Sigmoid colon (tissue), 3 donors: ENCODE data around the gene FCHO2.

Source experiments
- CTCF ChIP-seq, 4 experiments: fragments of 450-650 bp in 3 of 4; fragments of 200-600 bp in 1 of 4; IDR thresholded peaks; one replicate each; pipeline ENCODE4 v1.5.1; 2016 to 2019; ENCODE audit warnings: antibody characterized with exemption in 4 of 4, mild to moderate bottlenecking in 3 of 4, moderate library complexity in 2 of 4
- POLR2A ChIP-seq, 2 donors: fragments of 450-650 bp; IDR thresholded peaks; one replicate each; pipeline ENCODE4 v1.6.1; 2016; ENCODE audit warnings: antibody characterized with exemption in 2 of 2, mild to moderate bottlenecking in 2 of 2, moderate library complexity in 2 of 2

GRCh38 chr5:73137563-73138530 lies 182.0 kb downstream of the FCHO2 start:
- TF ChIP-seq CTCF (IDR thresholded peaks at IDR 0.05) (no peak), POLR2A (IDR thresholded peaks at IDR 0.05) (no peak)
